Fibroblast of pulmonary artery (primary cell): Measurements from ENCODE around the gene EAPP.

Experiments
- DNase-seq: peaks from one replicate; pipeline ENCODE4 v3.0.0-alpha.2; 2010; ENCODE audit warnings: low read depth
- H3K4me3 ChIP-seq: replicated peaks from 2 replicates; pipeline ENCODE4 v1.5.1; 2011; ENCODE audit warnings: low read depth, mild to moderate bottlenecking, control low read depth, low read length, moderate library complexity
- TF ChIP-seq, protein P1 (sequence below): IDR thresholded peaks from 2 replicates; pipeline ENCODE4 v1.5.1; 2011; ENCODE audit warnings: mild to moderate bottlenecking, control low read depth, low read length, inconsistent platforms; ENCODE audit errors: missing control alignments

The EAPP gene, protein sequence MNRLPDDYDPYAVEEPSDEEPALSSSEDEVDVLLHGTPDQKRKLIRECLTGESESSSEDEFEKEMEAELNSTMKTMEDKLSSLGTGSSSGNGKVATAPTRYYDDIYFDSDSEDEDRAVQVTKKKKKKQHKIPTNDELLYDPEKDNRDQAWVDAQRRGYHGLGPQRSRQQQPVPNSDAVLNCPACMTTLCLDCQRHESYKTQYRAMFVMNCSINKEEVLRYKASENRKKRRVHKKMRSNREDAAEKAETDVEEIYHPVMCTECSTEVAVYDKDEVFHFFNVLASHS

DNA sequence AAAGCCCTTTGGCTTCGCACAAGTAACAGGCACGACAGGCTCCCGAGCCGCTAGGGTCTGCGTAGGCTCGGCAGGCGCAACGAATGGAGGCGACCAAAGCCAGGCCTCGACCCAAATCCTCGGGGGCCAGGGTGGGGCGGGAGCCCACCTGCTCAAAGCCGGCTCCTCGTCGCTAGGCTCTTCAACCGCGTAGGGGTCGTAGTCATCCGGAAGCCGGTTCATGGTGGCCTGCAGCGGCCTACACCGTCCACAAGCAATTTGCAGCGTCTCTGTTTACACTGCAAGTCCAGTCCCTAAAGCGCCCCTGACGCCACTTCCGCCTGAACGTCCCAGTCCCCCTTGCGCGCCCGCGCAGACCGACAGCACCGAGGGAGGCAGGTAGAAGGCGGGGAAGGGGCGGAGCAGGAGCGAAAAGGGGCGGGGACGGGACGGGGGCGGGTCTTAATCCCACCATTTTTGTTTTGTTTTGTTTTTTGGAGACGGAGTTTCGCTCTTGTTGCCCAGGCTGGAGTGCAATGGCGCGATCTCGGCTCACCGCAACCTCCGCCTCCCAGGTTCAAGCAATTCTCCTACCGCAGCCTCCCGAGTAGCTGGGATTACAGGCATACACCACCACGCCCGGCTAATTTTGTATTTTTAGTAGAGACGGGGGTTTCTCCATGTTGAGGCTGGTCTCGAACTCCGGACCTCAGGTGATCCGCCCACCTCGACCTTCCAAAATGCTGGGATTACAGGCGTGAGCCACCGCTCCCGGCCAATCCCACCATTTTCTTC, at the start of gene EAPP:
Gene EAPP, minus strand, starts transcription at position 295 of the 774 bp plus-strand sequence. Its CDS starts 73 bp downstream, at position 222.
- peak; percentile 98 for DNase-seq
- TF ChIP-seq, protein P1, sequence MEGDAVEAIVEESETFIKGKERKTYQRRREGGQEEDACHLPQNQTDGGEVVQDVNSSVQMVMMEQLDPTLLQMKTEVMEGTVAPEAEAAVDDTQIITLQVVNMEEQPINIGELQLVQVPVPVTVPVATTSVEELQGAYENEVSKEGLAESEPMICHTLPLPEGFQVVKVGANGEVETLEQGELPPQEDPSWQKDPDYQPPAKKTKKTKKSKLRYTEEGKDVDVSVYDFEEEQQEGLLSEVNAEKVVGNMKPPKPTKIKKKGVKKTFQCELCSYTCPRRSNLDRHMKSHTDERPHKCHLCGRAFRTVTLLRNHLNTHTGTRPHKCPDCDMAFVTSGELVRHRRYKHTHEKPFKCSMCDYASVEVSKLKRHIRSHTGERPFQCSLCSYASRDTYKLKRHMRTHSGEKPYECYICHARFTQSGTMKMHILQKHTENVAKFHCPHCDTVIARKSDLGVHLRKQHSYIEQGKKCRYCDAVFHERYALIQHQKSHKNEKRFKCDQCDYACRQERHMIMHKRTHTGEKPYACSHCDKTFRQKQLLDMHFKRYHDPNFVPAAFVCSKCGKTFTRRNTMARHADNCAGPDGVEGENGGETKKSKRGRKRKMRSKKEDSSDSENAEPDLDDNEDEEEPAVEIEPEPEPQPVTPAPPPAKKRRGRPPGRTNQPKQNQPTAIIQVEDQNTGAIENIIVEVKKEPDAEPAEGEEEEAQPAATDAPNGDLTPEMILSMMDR = no peak
- H3K4me3 ChIP-seq = peak within 1 kb of the TSS; percentile 97

DNA sequence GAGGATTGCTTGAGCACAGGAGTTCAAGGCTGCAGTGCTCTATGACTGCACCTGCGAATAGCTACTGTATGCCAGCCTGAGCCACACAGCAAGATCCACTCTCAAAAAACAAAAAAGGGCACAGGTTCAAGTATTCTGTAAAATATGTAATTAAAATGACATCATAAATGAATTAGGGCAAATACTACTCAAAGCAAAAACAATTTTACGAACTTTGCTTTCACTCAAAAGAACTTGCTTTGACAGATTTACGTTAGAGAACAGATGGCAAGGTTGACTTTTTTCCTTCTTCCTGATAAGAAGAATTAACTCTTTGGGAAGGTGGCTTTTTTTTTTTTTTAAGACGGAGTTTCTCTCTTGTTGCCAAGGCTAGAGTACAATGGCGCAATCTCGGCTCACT, 44.0 kb upstream of the EAPP start:
- no peak overlapping the region for H3K4me3 ChIP-seq
- no peak for DNase-seq

DNA sequence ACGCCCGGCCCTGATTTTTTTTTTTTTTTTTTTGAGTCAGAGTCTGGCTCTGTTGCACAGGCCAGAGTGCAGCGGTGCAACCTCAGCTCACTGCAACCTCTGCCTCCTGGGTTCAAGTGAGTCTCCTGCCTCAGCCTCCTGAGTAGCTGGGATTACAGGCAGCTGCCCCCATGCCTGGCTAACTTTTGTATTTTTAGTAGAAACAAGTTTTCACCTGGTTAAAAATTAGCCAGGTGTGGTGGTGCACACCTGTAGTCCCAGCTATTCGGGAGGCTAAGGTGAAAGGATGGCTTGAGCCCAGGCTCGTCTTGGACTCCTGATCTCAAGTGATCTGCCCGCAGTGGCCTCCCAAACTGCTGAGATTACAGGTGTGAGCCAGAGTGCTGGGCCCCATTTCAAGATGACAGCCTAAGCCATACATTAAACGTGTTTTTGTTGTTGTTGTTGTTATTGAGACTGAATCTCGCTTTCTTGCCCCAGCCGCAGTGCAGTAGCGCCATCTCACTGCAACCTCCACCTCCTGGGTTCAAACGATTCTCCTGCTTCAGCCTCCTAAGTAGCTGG, 42.7 kb upstream of the EAPP start:
- H3K4me3 ChIP-seq = no peak overlapping the region
- DNase-seq = no peak
- TF ChIP-seq, protein P1 = no peak

More for the DNA sequence above, 44.0 kb upstream of the EAPP start:
- TF ChIP-seq, protein P1 = no peak

DNA sequence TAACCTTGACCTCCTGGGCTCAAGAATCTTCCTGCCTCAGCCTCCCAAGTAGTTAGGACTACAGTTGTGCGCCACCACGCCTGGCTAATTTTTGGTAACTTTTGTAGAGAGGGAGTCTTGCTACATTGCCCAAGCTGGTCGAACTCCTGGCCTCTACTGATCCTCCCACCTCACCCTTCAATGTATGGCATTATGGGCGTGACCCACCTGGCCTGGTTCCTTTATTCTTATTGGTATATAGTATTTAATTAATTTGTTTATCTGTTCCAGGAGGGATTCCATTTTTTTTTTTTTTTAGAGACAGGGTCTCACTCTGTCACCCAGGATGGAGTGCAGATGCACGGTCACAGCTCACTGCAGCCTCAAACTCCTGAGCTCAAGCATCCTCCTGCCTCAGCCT, 40.9 kb upstream of the EAPP start:
- TF ChIP-seq, protein P1 = no peak
- no peak for DNase-seq
- H3K4me3 ChIP-seq = no peak overlapping the region

DNA sequence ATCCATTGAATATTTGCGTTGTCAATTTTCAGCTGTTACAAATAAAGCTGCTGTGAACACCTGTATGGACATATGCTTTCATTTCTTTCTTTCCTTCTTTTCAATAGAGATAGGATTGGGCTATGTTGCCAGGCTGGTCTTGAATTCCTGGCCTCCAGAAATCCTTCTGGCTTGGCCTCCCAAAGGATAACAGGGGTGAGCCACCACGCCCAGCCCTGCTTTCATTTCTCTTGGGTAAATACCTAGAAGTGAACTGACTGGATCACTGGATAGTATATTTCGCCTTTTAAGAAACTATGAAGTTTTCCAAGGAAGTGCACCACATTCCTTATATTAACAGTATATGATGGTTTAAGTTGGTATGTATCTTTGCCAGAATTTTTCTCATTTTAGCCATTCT, 32.3 kb upstream of the EAPP start:
- H3K4me3 ChIP-seq = no peak overlapping the region
- no peak for DNase-seq
- TF ChIP-seq, protein P1 = no peak

DNA sequence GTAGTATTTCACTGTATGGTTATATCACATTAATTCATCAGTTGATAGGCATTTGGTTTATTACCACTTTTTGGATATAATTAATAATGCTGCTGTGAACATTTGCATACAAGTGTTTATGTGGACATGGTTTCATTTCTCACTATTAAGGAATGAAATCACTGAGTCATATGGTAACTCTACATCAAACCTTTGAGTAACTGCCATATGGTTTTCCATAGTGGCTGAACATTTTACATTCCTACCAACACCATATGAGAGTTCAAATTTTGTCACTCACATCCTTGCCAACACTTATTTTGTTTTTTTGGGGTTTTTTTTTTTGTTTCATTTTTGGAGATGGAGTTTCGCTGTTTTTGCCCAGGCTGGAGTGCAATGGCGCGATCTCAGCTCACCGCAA, 30.2 kb upstream of the EAPP start:
- DNase-seq = no peak
- no peak overlapping the region for H3K4me3 ChIP-seq
- TF ChIP-seq, protein P1 = no peak
